GM10266 (cell line): Measurements from ENCODE around the gene MAP4K2.

ENCODE experiments used
- DNase-seq: peaks from one replicate; pipeline ENCODE4 v3.0.0; 2012; ENCODE audit errors: extremely low spot score
- CTCF ChIP-seq: IDR thresholded peaks from 2 replicates; pipeline ENCODE4 v1.5.1; 2012; ENCODE audit warnings: mild to moderate bottlenecking, low read depth; ENCODE audit not compliant: control insufficient read depth, insufficient read depth; ENCODE audit errors: missing control alignments

MAP4K2 gene

GRCh38 chr11:64776875-64777274, 26.1 kb downstream of the MAP4K2 start:
- DNase-seq: no peak
- TF ChIP-seq CTCF: no peak

- no peak for TF ChIP-seq CTCF
- no peak for DNase-seq
Measured at GRCh38 chr11:64776425-64776824, 26.6 kb downstream of the MAP4K2 start.

- DNase-seq: no peak
- TF ChIP-seq CTCF: no peak
Measured at GRCh38 chr11:64774144-64774543, 28.9 kb downstream of the MAP4K2 start.

GRCh38 chr11:64772303-64773018, 30.6 kb downstream of the MAP4K2 start:
- TF ChIP-seq CTCF: no peak
- peak; percentile 69 for DNase-seq

- TF ChIP-seq CTCF: no peak
- no peak for DNase-seq
Measured at GRCh38 chr11:64771861-64772260, 31.2 kb downstream of the MAP4K2 start.

- DNase-seq: no peak
- TF ChIP-seq CTCF: no peak
Measured at GRCh38 chr11:64770120-64770519, 32.9 kb downstream of the MAP4K2 start.

GRCh38 chr11:64769283-64769682, 33.7 kb downstream of the MAP4K2 start:
- no peak for DNase-seq
- no peak for TF ChIP-seq CTCF
